HepG2 (cell line): ENCODE data around the gene RBM19. TPM values are rescaled to one million over a fixed set of nuclear protein-coding genes. Genes with fewer than 3 reads are reported as not detected.

Source experiments
- ATAC-seq: fragments of 200-7000 bp; cut with Tn5 transposase; 3 replicates; pipeline ENCODE4 v1.9.1; 2020; ENCODE audit warnings: mild to moderate bottlenecking, moderate library complexity
- BruUV-seq: library from RNA; stranded (reverse); fragments of 400-500 nt; replicated peaks from 2 replicates; lab custom pipeline; 2021; lab: Mats Ljungman, UMichigan
- CTCF ChIA-PET: fragments of 300-600 bp; formaldehyde crosslinking; extraction: SDS; loops from one replicate; lab custom pipeline; 2021; ENCODE audit warnings: low total read pairs, inconsistent platforms, low intra/inter-chr PET ratio; lab: Yijun Ruan, JAX
- POLR2A ChIA-PET: fragments of 350-600 bp; sonication (Branson Sonifier 250); formaldehyde crosslinking; loops from one replicate; lab custom pipeline; 2020; ENCODE audit warnings: antibody characterized with exemption, inconsistent platforms; lab: Yijun Ruan, JAX
- DNase-seq: peaks from one replicate; pipeline ENCODE4 v3.0.0-alpha.2; 2015; ENCODE audit warnings: low spot score
- FAIRE-seq: peaks from 3 replicates; lab custom pipeline; 2011; peaks lifted over from hg19 to GRCh38; lab: Jason Lieb, UNC
- H2AFZ ChIP-seq: one replicate; pipeline ENCODE4 v1.6.1; 2011; ENCODE audit warnings: low read length, inconsistent platforms
- H3K27ac ChIP-seq: fragments of 300-600 bp; 3 replicates; pipeline ENCODE4 v1.8.0; 2011; ENCODE audit warnings: mixed run types, mild to moderate bottlenecking, mixed read lengths, low read length, inconsistent platforms; ENCODE audit not compliant: insufficient read depth; ENCODE audit errors: extremely low read length
- H3K27me3 ChIP-seq, 2 experiments: fragments of 200-600 bp in 1 of 2; 2 replicates in 1 of 2; 3 replicates in 1 of 2; pipeline versions ENCODE4 v1.6.0 to v1.8.0; 2011; ENCODE audit warnings: low read length in 2 of 2, mild to moderate bottlenecking in 2 of 2, moderate library complexity in 2 of 2, inconsistent platforms in 1 of 2; ENCODE audit not compliant: insufficient read depth in 2 of 2, control insufficient read depth in 1 of 2
- H3K36me3 ChIP-seq, 2 experiments: fragments of 200-600 bp in 1 of 2; replicated peaks in 1 of 2; 2 replicates in 1 of 2; 3 replicates in 1 of 2; pipeline versions ENCODE4 v1.5.1 to v1.8.0; 2011; ENCODE audit warnings: low read length in 2 of 2, inconsistent platforms in 1 of 2; ENCODE audit not compliant: insufficient read depth in 2 of 2, control insufficient read depth in 1 of 2
- H3K4me1 ChIP-seq: 2 replicates; pipeline ENCODE4 v1.5.1; 2012; ENCODE audit warnings: low read length, inconsistent platforms; ENCODE audit not compliant: insufficient read depth
- H3K4me2 ChIP-seq: 2 replicates; pipeline ENCODE4 v1.6.0; 2011; ENCODE audit warnings: low read depth, low read length, inconsistent platforms
- H3K4me3 ChIP-seq, 3 experiments: fragments of 200-600 bp in 1 of 3; sonication (generic), shearing (Covaris generic) in 1 of 3; replicated peaks in 1 of 3; 2 replicates each; pipeline ENCODE4 v1.5.1; 2011 to 2016; ENCODE audit warnings: low read length in 3 of 3, inconsistent platforms in 2 of 3, low read depth in 2 of 3, mild to moderate bottlenecking in 2 of 3, control low read depth in 1 of 3, mixed read lengths in 1 of 3; ENCODE audit not compliant: insufficient read depth in 1 of 3
- H3K79me2 ChIP-seq: one replicate; pipeline ENCODE4 v1.6.1; 2011; ENCODE audit warnings: low read length, inconsistent platforms; ENCODE audit not compliant: insufficient read depth
- H3K9ac ChIP-seq: 2 replicates; pipeline ENCODE4 v1.6.0; 2011; ENCODE audit warnings: mild to moderate bottlenecking, low read depth, low read length, inconsistent platforms; ENCODE audit not compliant: insufficient read depth
- H3K9me3 ChIP-seq: 2 replicates; pipeline ENCODE4 v1.5.1; 2012; ENCODE audit warnings: mild to moderate bottlenecking, low read length
- H4K20me1 ChIP-seq: 2 replicates; pipeline ENCODE4 v1.6.0; 2011; ENCODE audit warnings: inconsistent platforms, mild to moderate bottlenecking, low read length, moderate library complexity; ENCODE audit not compliant: insufficient read depth
- AGO1 ChIP-seq: fragments of 200-400 bp; formaldehyde crosslinking; IDR thresholded peaks from 2 replicates; pipeline ENCODE4 v1.6.1; 2017; ENCODE audit warnings: mild to moderate bottlenecking, low read depth, low read length, moderate library complexity; ENCODE audit not compliant: poor library complexity, severe bottlenecking
- EHMT2 ChIP-seq: fragments of 200-600 bp; sonication (generic); IDR thresholded peaks from 2 replicates; pipeline ENCODE4 v1.7.0; 2017; ENCODE audit warnings: antibody characterized with exemption, low read depth, low read length, borderline replicate concordance
- FOXJ3 ChIP-seq: sonication (generic); formaldehyde crosslinking; IDR thresholded peaks from 2 replicates; pipeline ENCODE4 v1.4.0; 2020; ENCODE audit warnings: missing genetic modification reagents, mild to moderate bottlenecking, borderline replicate concordance
- HNF4A ChIP-seq: sonication (generic); formaldehyde crosslinking; IDR thresholded peaks from 2 replicates; pipeline ENCODE4 v1.4.0; 2020; ENCODE audit warnings: missing genetic modification reagents
- ISL2 ChIP-seq: sonication (generic); formaldehyde crosslinking; IDR thresholded peaks from 2 replicates; pipeline ENCODE4 v1.5.0; 2020; ENCODE audit warnings: missing genetic modification reagents
- NR2F1 ChIP-seq, 2 experiments: fragments of 450-650 bp in 1 of 2; formaldehyde crosslinking in 1 of 2; IDR thresholded peaks; 2 replicates each; pipeline versions ENCODE4 v1.5.0 to v1.6.1; 2016 to 2020; ENCODE audit warnings: mild to moderate bottlenecking in 1 of 2, missing compliant biosample characterization in 1 of 2, missing genetic modification reagents in 1 of 2, moderate library complexity in 1 of 2
- SIX1 ChIP-seq: sonication (generic); formaldehyde crosslinking; IDR thresholded peaks from 2 replicates; pipeline ENCODE4 v1.4.0; 2020; ENCODE audit warnings: missing genetic modification reagents, borderline replicate concordance
- SIX4 ChIP-seq: sonication (generic); formaldehyde crosslinking; IDR thresholded peaks from 2 replicates; pipeline ENCODE4 v1.4.0; 2020; ENCODE audit warnings: missing genetic modification reagents
- SOX5 ChIP-seq: IDR thresholded peaks from 2 replicates; pipeline ENCODE4 v1.6.1; 2016; ENCODE audit warnings: borderline replicate concordance
- SOX6 ChIP-seq, 2 experiments: fragments of 450-650 bp in 1 of 2; sonication (generic) in 1 of 2; formaldehyde crosslinking in 1 of 2; IDR thresholded peaks; 2 replicates each; pipeline versions ENCODE4 v1.4.0 to v1.6.1; 2017 to 2020; ENCODE audit warnings: antibody characterized with exemption in 1 of 2, mild to moderate bottlenecking in 1 of 2, missing genetic modification reagents in 1 of 2
- SP1 ChIP-seq, 2 experiments: fragments of 450-650 bp in 1 of 2; sonication (generic) in 1 of 2; formaldehyde crosslinking in 1 of 2; IDR thresholded peaks; 2 replicates each; pipeline versions ENCODE4 v1.4.0 to v1.6.1; 2016 to 2020; ENCODE audit warnings: missing genetic modification reagents in 1 of 2
- SP140L ChIP-seq: sonication (generic); formaldehyde crosslinking; IDR thresholded peaks from 2 replicates; pipeline ENCODE4 v1.4.0; 2020; ENCODE audit warnings: missing genetic modification reagents, borderline replicate concordance
- U2AF2 ChIP-seq: fragments of 200-400 bp; formaldehyde crosslinking; IDR thresholded peaks from 2 replicates; pipeline ENCODE4 v1.6.1; 2017; ENCODE audit warnings: low read depth, mild to moderate bottlenecking, low read length
- ZNF326 ChIP-seq: sonication (generic); formaldehyde crosslinking; IDR thresholded peaks from 2 replicates; pipeline ENCODE4 v1.4.0; 2020; ENCODE audit warnings: missing genetic modification reagents, borderline replicate concordance
- ZNF615 ChIP-seq: sonication (generic); formaldehyde crosslinking; IDR thresholded peaks from 2 replicates; pipeline ENCODE4 v1.5.0; 2020; ENCODE audit warnings: mild to moderate bottlenecking, missing genetic modification reagents, borderline replicate concordance
- ZNF710 ChIP-seq: sonication (generic); formaldehyde crosslinking; IDR thresholded peaks from 2 replicates; pipeline ENCODE4 v1.5.0; 2020; ENCODE audit warnings: mild to moderate bottlenecking, missing genetic modification reagents, borderline replicate concordance
- WGBS: methylation state at CpG from one replicate; pipeline ENCODE4 v1.1.6; 2017; ENCODE audit warnings: low lambda C conversion rate; 5-methylcytosine and 5-hydroxymethylcytosine counted together
- in situ Hi-C: cut with HindIII; loops from 2 replicates; pipeline ENCODE4 v1.10.0; 2017; ENCODE audit warnings: low pct_unique_long_range_greater_than_20kb; ENCODE audit not compliant: extremely low pct_ligation_motif_present
- intact Hi-C: fragments of 100-400 bp; cut with micrococcal nuclease; formaldehyde crosslinking; loops from one replicate; pipeline ENCODE4 v1.10.0; 2022; ENCODE audit not compliant: unreplicated experiment
- polyA plus RNA-seq, 8 experiments: library from polyadenylated mRNA; depleted of rRNA in 3 of 8; stranded (reverse) in 7 of 8; unstranded in 1 of 8; fragments of >200 nt; fragmentation: Illumina TruSeq in 4 of 8; extraction: Trizol in 4 of 8; gene quantifications; 2 replicates each; pipeline versions ENCODE4 v1.2.1 to v1.2.3, GENCODE V29; 2011 to 2016; ENCODE audit warnings: low read depth in 4 of 8, missing spikeins in 1 of 8, mixed read lengths in 1 of 8; ENCODE audit not compliant: insufficient read depth in 1 of 8
- total RNA-seq, 5 experiments: library from RNA; depleted of rRNA; stranded (reverse); fragments of >200 nt; fragmentation: Illumina TruSeq; extraction: Trizol; gene quantifications; 2 replicates each; pipeline ENCODE4 v1.2.3, GENCODE V29; 2016; ENCODE audit warnings: low read depth in 1 of 5
- TF ChIP-seq, protein P1 (sequence below): sonication (generic); formaldehyde crosslinking; IDR thresholded peaks from 2 replicates; pipeline ENCODE4 v1.4.0; 2020; ENCODE audit warnings: missing genetic modification reagents
- TF ChIP-seq, protein P2 (sequence below): sonication (generic); formaldehyde crosslinking; IDR thresholded peaks from 2 replicates; pipeline ENCODE4 v1.4.0; 2020; ENCODE audit warnings: missing genetic modification reagents

RBM19 gene
- total and polyA plus RNA-seq, 2 of the 13 experiments (the other 11 are each of a cell fraction or from before 2014, with no cell fraction given) = 19.3 to 32.2 TPM

DNA sequence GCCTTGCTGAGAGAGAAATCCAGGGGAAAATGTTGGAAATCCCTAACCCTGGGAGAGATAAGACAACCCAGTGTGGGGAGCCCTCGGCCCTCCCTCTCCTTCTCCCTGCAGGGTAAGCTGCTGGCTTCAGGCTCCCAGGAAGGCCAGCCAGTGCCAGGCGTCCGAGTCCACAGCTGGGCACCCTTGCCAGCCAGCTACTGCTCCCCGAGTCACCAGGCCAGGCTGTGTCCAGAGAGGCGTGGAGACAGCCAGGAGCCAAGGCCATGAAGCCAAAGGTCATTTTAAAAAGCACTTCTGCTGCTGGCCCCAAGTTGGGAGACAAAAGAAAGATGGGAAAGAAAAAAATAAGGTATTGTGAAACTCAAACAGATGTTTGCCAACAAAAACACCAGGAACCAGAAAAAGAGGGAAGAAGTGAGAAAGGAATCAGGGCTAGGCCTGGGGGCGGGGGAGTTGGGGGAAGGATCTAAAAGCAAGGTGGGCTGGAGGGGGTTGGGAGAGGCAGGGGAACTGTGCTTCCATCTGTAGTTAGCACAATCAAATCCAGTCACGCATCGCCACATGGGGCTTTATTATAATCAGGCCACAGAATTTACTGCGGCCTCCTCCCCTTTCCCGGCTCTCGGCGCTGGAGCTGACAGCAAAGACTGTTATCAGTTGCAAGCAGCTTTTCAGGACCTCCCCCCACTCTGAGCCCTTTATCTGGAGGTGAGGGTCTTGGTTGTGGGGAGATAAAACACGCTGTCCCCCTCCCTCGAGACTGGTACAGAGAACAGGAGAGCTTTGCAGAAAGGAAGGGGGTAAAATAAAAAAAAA is 33.5 kb downstream of the RBM19 start:
- no TSS peak for BruUV-seq
- POLR2A ChIA-PET = no interaction called here
- H3K27me3 ChIP-seq = no peaks in the 10 kb centered on the region
- H2AFZ ChIP-seq = no peak overlapping the region
- intact Hi-C loops = no loop called here
- CTCF ChIA-PET = no interaction called here
- no peak overlapping the region for H3K4me2 ChIP-seq
- DNase-seq (peak; percentile 14), ATAC-seq (peak; percentile 71), FAIRE-seq (peak; percentile 51)
- H3K4me3 ChIP-seq = no peak overlapping the region
- 0 out of 2 replicates have a peak overlapping the region, but pooled peaks have one; percentile 1 for H3K9ac ChIP-seq
- 79% methylated on average over 14 of the region's 14 CpGs for WGBS
- no peaks in the 10 kb centered on the region for H3K79me2 ChIP-seq
- no peaks in the 10 kb centered on the region for H3K9me3 ChIP-seq
- H3K36me3 ChIP-seq = peaks cover 21 to 52% of the 10 kb centered on the region in 2 experiments; a peak in 4 of 5 replicates
- in situ Hi-C loops = no loop called here
- peaks cover 17% of the 10 kb centered on the region for H3K4me1 ChIP-seq
- H3K27ac ChIP-seq = peak overlapping the region; percentile 21
- no peaks in the 10 kb centered on the region for H4K20me1 ChIP-seq
- TF ChIP-seq SIX1 (CRISPR knock-in tag) (no peak), SOX5 (CRISPR knock-in tag) (peak; percentile 52; the same call in 1 of the 2 replicates), ZNF710 (CRISPR knock-in tag) (peak; percentile 75; the same call in 1 of the 2 replicates), SIX4 (CRISPR knock-in tag) (no peak), SP140L (CRISPR knock-in tag) (no peak), EHMT2 (no peak), HNF4A (CRISPR knock-in tag) (peak; percentile 44), ISL2 (no peak), SOX6 (IDR thresholded peaks at IDR 0.05) (no peak), SOX6 (CRISPR knock-in tag; IDR thresholded peaks at IDR 0.05) (peak; percentile 81), AGO1 (no peak), FOXJ3 (CRISPR knock-in tag) (no peak), SP1 (IDR thresholded peaks at IDR 0.05) (no peak), SP1 (CRISPR knock-in tag; IDR thresholded peaks at IDR 0.05) (no peak), ZNF615 (CRISPR knock-in tag) (no peak), U2AF2 (no peak), NR2F1 (CRISPR knock-in tag; IDR thresholded peaks at IDR 0.05) (0 out of 4 replicates have a peak, but pooled peaks of 1 of the 2 experiments have one; percentile 12), ZNF326 (CRISPR knock-in tag) (no peak)
- TF ChIP-seq, protein P1, sequence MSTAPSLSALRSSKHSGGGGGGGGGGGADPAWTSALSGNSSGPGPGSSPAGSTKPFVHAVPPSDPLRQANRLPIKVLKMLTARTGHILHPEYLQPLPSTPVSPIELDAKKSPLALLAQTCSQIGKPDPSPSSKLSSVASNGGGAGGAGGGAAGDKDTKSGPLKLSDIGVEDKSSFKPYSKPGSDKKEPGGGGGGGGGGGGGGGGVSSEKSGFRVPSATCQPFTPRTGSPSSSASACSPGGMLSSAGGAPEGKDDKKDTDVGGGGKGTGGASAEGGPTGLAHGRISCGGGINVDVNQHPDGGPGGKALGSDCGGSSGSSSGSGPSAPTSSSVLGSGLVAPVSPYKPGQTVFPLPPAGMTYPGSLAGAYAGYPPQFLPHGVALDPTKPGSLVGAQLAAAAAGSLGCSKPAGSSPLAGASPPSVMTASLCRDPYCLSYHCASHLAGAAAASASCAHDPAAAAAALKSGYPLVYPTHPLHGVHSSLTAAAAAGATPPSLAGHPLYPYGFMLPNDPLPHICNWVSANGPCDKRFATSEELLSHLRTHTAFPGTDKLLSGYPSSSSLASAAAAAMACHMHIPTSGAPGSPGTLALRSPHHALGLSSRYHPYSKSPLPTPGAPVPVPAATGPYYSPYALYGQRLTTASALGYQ = no peak
- TF ChIP-seq, protein P2, sequence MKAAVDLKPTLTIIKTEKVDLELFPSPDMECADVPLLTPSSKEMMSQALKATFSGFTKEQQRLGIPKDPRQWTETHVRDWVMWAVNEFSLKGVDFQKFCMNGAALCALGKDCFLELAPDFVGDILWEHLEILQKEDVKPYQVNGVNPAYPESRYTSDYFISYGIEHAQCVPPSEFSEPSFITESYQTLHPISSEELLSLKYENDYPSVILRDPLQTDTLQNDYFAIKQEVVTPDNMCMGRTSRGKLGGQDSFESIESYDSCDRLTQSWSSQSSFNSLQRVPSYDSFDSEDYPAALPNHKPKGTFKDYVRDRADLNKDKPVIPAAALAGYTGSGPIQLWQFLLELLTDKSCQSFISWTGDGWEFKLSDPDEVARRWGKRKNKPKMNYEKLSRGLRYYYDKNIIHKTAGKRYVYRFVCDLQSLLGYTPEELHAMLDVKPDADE (CRISPR knock-in tag) = no peak
